ENCODE measurements around the gene ZNF141. TPM values are rescaled to one million over a fixed set of nuclear protein-coding genes. Genes with fewer than 3 reads are reported as not detected.

Gene ZNF141
- total and polyA plus RNA-seq, 2 of the 8 experiments (the other 6 are each of a cell fraction or from before 2014, with no cell fraction given): 8.5 to 50.8 TPM

DNA sequence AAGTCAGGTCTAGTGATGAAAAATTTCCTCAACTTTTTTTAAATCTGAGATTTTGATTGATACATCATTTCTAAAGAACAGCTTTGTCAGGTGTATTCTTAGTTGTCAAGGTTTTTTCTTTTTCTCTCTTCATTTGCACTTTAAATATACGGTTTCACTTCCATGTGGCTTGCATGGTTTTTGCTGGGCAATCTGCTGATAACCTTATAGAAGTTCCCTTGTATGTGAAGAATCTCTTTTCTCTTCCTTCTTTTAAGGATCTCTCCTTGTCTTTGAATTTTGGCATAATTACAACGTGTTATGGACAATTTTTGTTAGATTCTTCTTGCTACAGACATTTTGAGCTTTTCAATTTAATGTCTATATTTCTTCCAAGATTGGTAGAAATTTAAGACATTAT, 85.0 kb downstream of the ZNF141 start:
- no peak overlapping the region for H3K56ac ChIP-seq (replicated peaks; ENCODE audit: insufficient read length, low read depth, low read length)
- H3K4me1 ChIP-seq (replicated peaks in 1 of 4; ENCODE audit: control insufficient read depth in 3 of 4, insufficient read depth in 4 of 4, low read length in 3 of 4): no peaks in the 10 kb centered on the region
- FAIRE-seq (no peak), DNase-seq (ENCODE audit: low read depth in 1 of 2, low spot score in 2 of 2) (no peak)
- H2BK120ac ChIP-seq (replicated peaks; ENCODE audit: low read depth, low read length): no peak overlapping the region
- H2BK12ac ChIP-seq (ENCODE audit: low read depth, low read length): no peak overlapping the region
- no peak overlapping the region for H3K27ac ChIP-seq (ENCODE audit: low read depth, low read length)
- H2BK15ac ChIP-seq (ENCODE audit: low read length): no peak overlapping the region
- no peak overlapping the region for H3K4ac ChIP-seq (replicated peaks; ENCODE audit: insufficient read length, low read depth, low read length)
- peaks cover 0 to 16% (median 8%) of the 10 kb centered on the region in 4 experiments; a peak in 5 of 8 replicates for H3K36me3 ChIP-seq (ENCODE audit: control insufficient read depth in 2 of 4, insufficient read depth in 4 of 4, low read length in 3 of 4)
- no peaks in the 10 kb centered on the region for H3K79me2 ChIP-seq (ENCODE audit: control insufficient read depth in 1 of 2, insufficient read depth in 2 of 2, low read length in 2 of 2)
- no peak overlapping the region for H2BK20ac ChIP-seq (ENCODE audit: low read length)
- peaks cover 55 to 61% of the 10 kb centered on the region in 2 experiments for H3K9me3 ChIP-seq (ENCODE audit: insufficient read depth in 2 of 2, low read depth in 1 of 2, low read length in 1 of 2)
- H3K4me3 ChIP-seq (ENCODE audit: extremely low read depth in 1 of 4, insufficient read depth in 2 of 4, low read depth in 3 of 4, low read length in 4 of 4): no peak overlapping the region
- POLR2A ChIA-PET (ENCODE audit: partially characterized antibody): no interaction called here
- WGBS, 2 experiments (ENCODE audit: extremely low coverage in 1 of 2, insufficient coverage in 1 of 2, insufficient read length in 1 of 2, insufficient replicate concordance in 2 of 2, low coverage in 1 of 2, low lambda C conversion rate in 2 of 2, missing lambda C conversion rate in 1 of 2): 78% methylated on average over 2 of the region's 2 CpGs; no CpG with 5 or more reads in 1 of the 2 experiments
- no peaks in the 10 kb centered on the region for H4K20me1 ChIP-seq (replicated peaks in 1 of 2; ENCODE audit: control insufficient read depth in 1 of 2, insufficient read depth in 2 of 2, low read length in 2 of 2)
- no peak overlapping the region for H3K9ac ChIP-seq (replicated peaks in 1 of 4; ENCODE audit: extremely low read depth in 1 of 4, low read depth in 3 of 4, low read length in 3 of 4)
- CTCF ChIA-PET (ENCODE audit: partially characterized antibody): no interaction called here
- no peak overlapping the region for H2AFZ ChIP-seq (ENCODE audit: low read length)
- H4K91ac ChIP-seq (replicated peaks; ENCODE audit: insufficient read length, low read length): no peak overlapping the region
- no peak overlapping the region for H3K18ac ChIP-seq (ENCODE audit: extremely low read depth, low read length)
- H4K5ac ChIP-seq (ENCODE audit: insufficient read length, low read depth, low read length): no peak overlapping the region
- H3K79me1 ChIP-seq (ENCODE audit: low read depth, low read length): no peaks in the 10 kb centered on the region
- H2BK5ac ChIP-seq (ENCODE audit: low read depth, low read length): no peak overlapping the region
- H4K8ac ChIP-seq (ENCODE audit: extremely low read depth, insufficient read depth, low read length): no peak overlapping the region
- H3K23ac ChIP-seq (ENCODE audit: insufficient read length): no peak overlapping the region
- H2AK5ac ChIP-seq (ENCODE audit: low read depth, low read length): no peak overlapping the region
- H3K14ac ChIP-seq (ENCODE audit: insufficient read length): no peak overlapping the region
- H3K4me2 ChIP-seq (ENCODE audit: insufficient read depth in 1 of 2, low read depth in 2 of 2, low read length in 2 of 2): no peak overlapping the region
- H3K23me2 ChIP-seq (ENCODE audit: low read depth, low read length): no peaks in the 10 kb centered on the region
- H3K27me3 ChIP-seq (replicated peaks in 1 of 4; ENCODE audit: control insufficient read depth in 3 of 4, extremely low read depth in 1 of 4, insufficient read depth in 3 of 4, low read length in 3 of 4): no peaks in the 10 kb centered on the region
- TF ChIP-seq POLR2AphosphoS5 (IDR thresholded peaks at IDR 0.05; ENCODE audit: low read depth, low read length) (no peak), JUND (IDR thresholded peaks at IDR 0.05; ENCODE audit: low read length) (no peak), CBX5 (IDR thresholded peaks at IDR 0.05; ENCODE audit: low read depth, low read length) (no peak), SIRT6 (IDR thresholded peaks at IDR 0.05; ENCODE audit: low read length) (no peak), EZH2 (IDR thresholded peaks at IDR 0.05; ENCODE audit: low read depth, low read length, severe bottlenecking) (no peak), CEBPB (IDR thresholded peaks at IDR 0.05; ENCODE audit: low read depth, low read length) (no peak), CHD1 (IDR thresholded peaks at IDR 0.05; ENCODE audit: low read depth, low read length) (no peak), EP300 (IDR thresholded peaks at IDR 0.05; ENCODE audit: borderline replicate concordance in 1 of 2, low read depth in 2 of 2, low read length in 2 of 2) (no peak), RXRA (IDR thresholded peaks at IDR 0.05; ENCODE audit: insufficient read depth, low read depth, low read length) (no peak), HDAC2 (IDR thresholded peaks at IDR 0.05; ENCODE audit: borderline replicate concordance in 1 of 2, low read depth in 2 of 2, low read length in 2 of 2) (no peak), YY1 (IDR thresholded peaks at IDR 0.05; ENCODE audit: low read depth, low read length) (no peak)
- TF ChIP-seq, protein P1, sequence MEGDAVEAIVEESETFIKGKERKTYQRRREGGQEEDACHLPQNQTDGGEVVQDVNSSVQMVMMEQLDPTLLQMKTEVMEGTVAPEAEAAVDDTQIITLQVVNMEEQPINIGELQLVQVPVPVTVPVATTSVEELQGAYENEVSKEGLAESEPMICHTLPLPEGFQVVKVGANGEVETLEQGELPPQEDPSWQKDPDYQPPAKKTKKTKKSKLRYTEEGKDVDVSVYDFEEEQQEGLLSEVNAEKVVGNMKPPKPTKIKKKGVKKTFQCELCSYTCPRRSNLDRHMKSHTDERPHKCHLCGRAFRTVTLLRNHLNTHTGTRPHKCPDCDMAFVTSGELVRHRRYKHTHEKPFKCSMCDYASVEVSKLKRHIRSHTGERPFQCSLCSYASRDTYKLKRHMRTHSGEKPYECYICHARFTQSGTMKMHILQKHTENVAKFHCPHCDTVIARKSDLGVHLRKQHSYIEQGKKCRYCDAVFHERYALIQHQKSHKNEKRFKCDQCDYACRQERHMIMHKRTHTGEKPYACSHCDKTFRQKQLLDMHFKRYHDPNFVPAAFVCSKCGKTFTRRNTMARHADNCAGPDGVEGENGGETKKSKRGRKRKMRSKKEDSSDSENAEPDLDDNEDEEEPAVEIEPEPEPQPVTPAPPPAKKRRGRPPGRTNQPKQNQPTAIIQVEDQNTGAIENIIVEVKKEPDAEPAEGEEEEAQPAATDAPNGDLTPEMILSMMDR (IDR thresholded peaks at IDR 0.05; ENCODE audit: control extremely low read depth in 1 of 3, insufficient read depth in 1 of 3, low read depth in 1 of 3, low read length in 3 of 3): no peak

Data from H1 (cell line).